Measurements from ENCODE around the gene AEBP1. TPM values are rescaled to one million over a fixed set of nuclear protein-coding genes. Genes with fewer than 3 reads are reported as not detected.

AEBP1 gene
- total and polyA plus RNA-seq, 9 donors: 137 to 563 (median 283) TPM

- H3K4me3 ChIP-seq: peak overlapping the region; percentile 49
- H3K27me3 ChIP-seq: no peaks in the 10 kb centered on the region
- DNase-seq: peak in 2 of 5 donors; percentile 9 to 39
- WGBS, 3 donors: 74 to 78% (median 77%) methylated on average over 30 to 31 of the region's 31 CpGs
- intact Hi-C loops (cut with DNase I): no loop called here
- H3K9me3 ChIP-seq: no peaks in the 10 kb centered on the region
- H3K36me3 ChIP-seq: no peaks in the 10 kb centered on the region
- peaks cover 9% of the 10 kb centered on the region for H3K4me1 ChIP-seq (ENCODE audit: insufficient read depth)
- TF ChIP-seq EP300 (IDR thresholded peaks at IDR 0.05) (no peak), CTCF (IDR thresholded peaks at IDR 0.05) (no peak), POLR2A (IDR thresholded peaks at IDR 0.05) (no peak)
- H3K27ac ChIP-seq: no peak overlapping the region
Observed at GRCh38 chr7:44144968-44145478, 40.9 kb downstream of the AEBP1 start.

GRCh38 chr7:44145479-44145968, 41.4 kb downstream of the AEBP1 start:
- no peak for TF ChIP-seq CTCF (IDR thresholded peaks at IDR 0.05)
- TF ChIP-seq POLR2A (IDR thresholded peaks at IDR 0.05): no peak
- no peak for TF ChIP-seq EP300 (IDR thresholded peaks at IDR 0.05)
- DNase-seq: peak; percentile 29 to 54 (median 44)
- H3K36me3 ChIP-seq: no peaks in the 10 kb centered on the region
- H3K27ac ChIP-seq: no peak overlapping the region
- WGBS, 3 donors: 9 to 14% (median 10%) methylated on average over 43 to 53 of the region's 53 CpGs
- intact Hi-C loops (cut with DNase I): no loop called here
- H3K4me1 ChIP-seq (ENCODE audit: insufficient read depth): peaks cover 9% of the 10 kb centered on the region
- no peaks in the 10 kb centered on the region for H3K9me3 ChIP-seq
- H3K27me3 ChIP-seq: no peaks in the 10 kb centered on the region
- peak overlapping the region; percentile 49 for H3K4me3 ChIP-seq

GRCh38 chr7:44145969-44146911, 42.1 kb downstream of the AEBP1 start:
- Histone ChIP-seq H3K4me1 (ENCODE audit: insufficient read depth) (peaks cover 9% of the 10 kb centered on the region), H3K27ac (no peak overlapping the region), H3K27me3 (no peaks in the 10 kb centered on the region), H3K36me3 (no peaks in the 10 kb centered on the region), H3K4me3 (peak overlapping the region; percentile 49), H3K9me3 (no peaks in the 10 kb centered on the region)
- TF ChIP-seq CTCF (IDR thresholded peaks at IDR 0.05) (no peak), POLR2A (IDR thresholded peaks at IDR 0.05) (no peak), EP300 (IDR thresholded peaks at IDR 0.05) (no peak)
- DNase-seq: peak; percentile 79 to 89 (median 84)
- intact Hi-C loops (cut with DNase I): no loop called here
- 17 to 30% (median 22%) methylated on average over 28 to 65 of the region's 65 CpGs for WGBS, 3 donors

GRCh38 chr7:44147026-44147991, 43.2 kb downstream of the AEBP1 start:
- no peak overlapping the region for H3K27ac ChIP-seq
- peak in 3 of 5 donors; percentile 10 to 59 (median 44) for DNase-seq
- H3K4me1 ChIP-seq (ENCODE audit: insufficient read depth): peaks cover 9% of the 10 kb centered on the region
- intact Hi-C loops (cut with DNase I): no loop called here
- H3K27me3 ChIP-seq: no peaks in the 10 kb centered on the region
- TF ChIP-seq EP300 (IDR thresholded peaks at IDR 0.05) (no peak), POLR2A (IDR thresholded peaks at IDR 0.05) (no peak), CTCF (IDR thresholded peaks at IDR 0.05) (no peak)
- WGBS, 3 donors: 42 to 61% (median 54%) methylated on average over 33 of the region's 33 CpGs
- H3K36me3 ChIP-seq: no peaks in the 10 kb centered on the region
- no peak overlapping the region for H3K4me3 ChIP-seq
- no peaks in the 10 kb centered on the region for H3K9me3 ChIP-seq
